Neural progenitor cell (in vitro differentiated cells): Measurements from ENCODE around the gene SHANK3. TPM values are rescaled to one million over a fixed set of nuclear protein-coding genes. Genes with fewer than 3 reads are reported as not detected.

Experiments used
- DNase-seq: peaks from one replicate; pipeline ENCODE4 v3.0.0-alpha.2; 2016; ENCODE audit warnings: low spot score
- H2AFZ ChIP-seq: fragments of 200-600 bp; sonication (generic); replicated peaks from 2 replicates; pipeline ENCODE4 v1.6.1; 2016; ENCODE audit warnings: antibody characterized with exemption
- H3F3A ChIP-seq: fragments of 200-600 bp; sonication (generic); 2 replicates; pipeline ENCODE4 v1.6.1; 2016; ENCODE audit warnings: antibody characterized with exemption, low read depth
- H3K27ac ChIP-seq: fragments of 200-600 bp; sonication (generic); 2 replicates; pipeline ENCODE4 v1.5.1; 2016; ENCODE audit warnings: mild to moderate bottlenecking
- H3K27me3 ChIP-seq: fragments of 200-600 bp; sonication (generic); 2 replicates; pipeline ENCODE4 v1.6.1; 2016; ENCODE audit warnings: mild to moderate bottlenecking, moderate library complexity
- H3K36me3 ChIP-seq: fragments of 200-600 bp; sonication (generic); 2 replicates; pipeline ENCODE4 v1.5.1; 2016
- H3K4me1 ChIP-seq: fragments of 200-600 bp; sonication (generic); 2 replicates; pipeline ENCODE4 v1.6.1; 2016; ENCODE audit warnings: mixed run types
- H3K4me2 ChIP-seq: fragments of 200-600 bp; sonication (generic); 2 replicates; pipeline ENCODE4 v1.6.1; 2016
- H3K4me3 ChIP-seq: fragments of 200-600 bp; sonication (generic); 2 replicates; pipeline ENCODE4 v1.5.1; 2016
- H3K79me2 ChIP-seq: fragments of 200-600 bp; sonication (generic); 2 replicates; pipeline ENCODE4 v1.6.1; 2016; ENCODE audit warnings: low read depth
- H3K9ac ChIP-seq: fragments of 200-600 bp; sonication (generic); 2 replicates; pipeline ENCODE4 v1.6.1; 2016
- H3K9me3 ChIP-seq: fragments of 200-600 bp; sonication (generic); 2 replicates; pipeline ENCODE4 v1.5.1; 2016; ENCODE audit warnings: low read depth
- H4K20me1 ChIP-seq: fragments of 200-600 bp; sonication (generic); 2 replicates; pipeline ENCODE4 v1.6.1; 2016; ENCODE audit warnings: low read depth
- H3K27ac Mint-ChIP-seq: 3 replicates; pipeline ENCODE4 v1.8.0; 2021; ENCODE audit warnings: mixed read lengths
- H3K27me3 Mint-ChIP-seq: 2 replicates; pipeline ENCODE4 v1.8.0; 2022; ENCODE audit warnings: low read depth, mild to moderate bottlenecking, inconsistent platforms, moderate library complexity, mixed read lengths; ENCODE audit not compliant: insufficient read depth
- H3K36me3 Mint-ChIP-seq: 3 replicates; pipeline ENCODE4 v1.8.0; 2021; ENCODE audit warnings: mixed read lengths
- H3K4me1 Mint-ChIP-seq: 3 replicates; pipeline ENCODE4 v1.8.0; 2021; ENCODE audit warnings: mixed read lengths
- H3K4me3 Mint-ChIP-seq: 3 replicates; pipeline ENCODE4 v1.8.0; 2021; ENCODE audit warnings: mild to moderate bottlenecking, moderate library complexity, mixed read lengths
- H3K9me3 Mint-ChIP-seq: 3 replicates; pipeline ENCODE4 v1.8.0; 2020; ENCODE audit warnings: mixed read lengths
- CTCF ChIP-seq: fragments of 200-600 bp; sonication (generic); IDR thresholded peaks from 2 replicates; pipeline ENCODE4 v1.5.1; 2017; ENCODE audit warnings: antibody characterized with exemption, mild to moderate bottlenecking
- EZH2 ChIP-seq: fragments of 200-600 bp; sonication (generic); IDR thresholded peaks from 2 replicates; pipeline ENCODE4 v1.6.1; 2017; ENCODE audit warnings: antibody characterized with exemption, mild to moderate bottlenecking, moderate library complexity
- EZH2phosphoT487 ChIP-seq: fragments of 200-600 bp; sonication (generic); IDR thresholded peaks from 2 replicates; pipeline ENCODE4 v1.6.1; 2017; ENCODE audit warnings: antibody characterized with exemption
- total RNA-seq: library from RNA; depleted of rRNA; stranded (reverse); fragments of >200 nt; gene quantifications from 2 replicates; pipeline ENCODE4 v1.2.3, GENCODE V29; 2015; ENCODE audit warnings: low replicate concordance

Gene SHANK3
- total RNA-seq, 1 donor from 2014 or later, result 0.65 TPM

DNA sequence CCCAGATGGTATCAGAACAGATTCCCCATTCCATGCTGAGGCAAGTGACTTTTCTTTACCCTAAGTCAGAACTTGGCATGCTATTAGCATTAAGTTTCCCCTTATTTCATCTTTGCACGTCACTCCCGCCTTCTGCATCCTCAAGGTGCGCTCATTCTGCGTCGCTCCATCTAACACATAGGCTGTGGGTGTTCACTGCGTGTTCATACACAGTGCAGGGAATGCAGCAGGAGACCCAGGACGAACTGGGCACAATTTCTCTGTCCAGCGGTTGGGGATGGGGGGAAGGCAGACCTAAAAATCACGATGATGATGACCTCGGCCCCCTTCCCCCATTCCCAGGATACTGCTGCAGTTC is 45.7 kb downstream of the SHANK3 start:
- H3K27ac Mint-ChIP-seq, result no peak overlapping the region
- no peaks in the 10 kb centered on the region for H3F3A ChIP-seq
- H3K4me3 ChIP-seq, result no peak overlapping the region
- H3K4me3 Mint-ChIP-seq, result no peak overlapping the region
- DNase-seq, result no peak
- no peak overlapping the region for H3K9ac ChIP-seq
- H3K9me3 Mint-ChIP-seq, result peaks cover 2% of the 10 kb centered on the region
- H3K79me2 ChIP-seq, result no peaks in the 10 kb centered on the region
- H3K4me1 ChIP-seq, result peaks cover 5% of the 10 kb centered on the region
- peaks cover 8% of the 10 kb centered on the region for H3K4me1 Mint-ChIP-seq
- TF ChIP-seq EZH2, result no peak
- no peak for TF ChIP-seq CTCF
- no peak for TF ChIP-seq EZH2phosphoT487
- no peak overlapping the region for H3K27ac ChIP-seq
- peaks cover 36% of the 10 kb centered on the region for H4K20me1 ChIP-seq
- H3K9me3 ChIP-seq, result no peaks in the 10 kb centered on the region
- H3K36me3 ChIP-seq, result no peaks in the 10 kb centered on the region
- H3K36me3 Mint-ChIP-seq, result peaks cover 32% of the 10 kb centered on the region
- H2AFZ ChIP-seq, result no peak overlapping the region
- H3K27me3 Mint-ChIP-seq, result peaks cover 21% of the 10 kb centered on the region
- peaks cover 57% of the 10 kb centered on the region for H3K27me3 ChIP-seq
- no peak overlapping the region for H3K4me2 ChIP-seq

DNA sequence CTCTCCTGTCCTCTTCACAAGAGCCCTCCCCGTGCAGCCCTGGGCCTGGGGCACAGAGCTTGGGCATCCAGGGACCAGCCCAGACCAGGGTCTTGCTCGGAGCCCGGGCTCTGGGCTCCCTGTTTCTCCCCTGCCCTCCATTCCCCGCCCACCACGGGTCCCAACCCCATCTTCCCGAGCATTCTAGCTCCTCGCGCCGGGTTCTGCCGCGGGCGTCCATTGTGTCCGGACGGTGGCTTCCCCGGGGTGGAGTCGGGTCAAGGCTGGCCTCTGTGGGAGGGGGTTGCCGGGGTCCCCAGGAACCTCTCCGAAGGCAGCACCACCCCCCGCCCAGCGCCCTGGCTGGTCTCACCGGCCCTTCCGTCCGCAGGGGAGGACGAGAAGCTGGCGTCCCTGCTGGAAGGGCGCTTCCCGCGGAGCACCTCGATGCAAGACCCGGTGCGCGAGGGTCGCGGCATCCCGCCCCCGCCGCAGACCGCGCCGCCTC is 47.2 kb downstream of the SHANK3 start:
- H3F3A ChIP-seq, result no peaks in the 10 kb centered on the region
- H3K27me3 Mint-ChIP-seq, result peaks cover 20% of the 10 kb centered on the region
- H2AFZ ChIP-seq, result peak overlapping the region; percentile 50
- no peaks in the 10 kb centered on the region for H3K36me3 ChIP-seq
- peaks cover 5% of the 10 kb centered on the region for H3K4me1 ChIP-seq
- DNase-seq, result peak; percentile 29
- TF ChIP-seq EZH2phosphoT487 (no peak), CTCF (no peak), EZH2 (no peak)
- H3K36me3 Mint-ChIP-seq, result peaks cover 38% of the 10 kb centered on the region
- H3K27ac ChIP-seq, result no peak overlapping the region
- H3K9me3 ChIP-seq, result no peaks in the 10 kb centered on the region
- H3K4me3 Mint-ChIP-seq, result peak overlapping the region; percentile 43
- H3K27me3 ChIP-seq, result peaks cover 57% of the 10 kb centered on the region
- H4K20me1 ChIP-seq, result peaks cover 47% of the 10 kb centered on the region
- H3K9me3 Mint-ChIP-seq, result peaks cover 2% of the 10 kb centered on the region
- H3K9ac ChIP-seq, result no peak overlapping the region
- no peaks in the 10 kb centered on the region for H3K79me2 ChIP-seq
- peak overlapping the region; percentile 89 for H3K4me2 ChIP-seq
- H3K27ac Mint-ChIP-seq, result no peak overlapping the region
- peak overlapping the region; percentile 49 for H3K4me3 ChIP-seq
- H3K4me1 Mint-ChIP-seq, result peaks cover 10% of the 10 kb centered on the region

DNA sequence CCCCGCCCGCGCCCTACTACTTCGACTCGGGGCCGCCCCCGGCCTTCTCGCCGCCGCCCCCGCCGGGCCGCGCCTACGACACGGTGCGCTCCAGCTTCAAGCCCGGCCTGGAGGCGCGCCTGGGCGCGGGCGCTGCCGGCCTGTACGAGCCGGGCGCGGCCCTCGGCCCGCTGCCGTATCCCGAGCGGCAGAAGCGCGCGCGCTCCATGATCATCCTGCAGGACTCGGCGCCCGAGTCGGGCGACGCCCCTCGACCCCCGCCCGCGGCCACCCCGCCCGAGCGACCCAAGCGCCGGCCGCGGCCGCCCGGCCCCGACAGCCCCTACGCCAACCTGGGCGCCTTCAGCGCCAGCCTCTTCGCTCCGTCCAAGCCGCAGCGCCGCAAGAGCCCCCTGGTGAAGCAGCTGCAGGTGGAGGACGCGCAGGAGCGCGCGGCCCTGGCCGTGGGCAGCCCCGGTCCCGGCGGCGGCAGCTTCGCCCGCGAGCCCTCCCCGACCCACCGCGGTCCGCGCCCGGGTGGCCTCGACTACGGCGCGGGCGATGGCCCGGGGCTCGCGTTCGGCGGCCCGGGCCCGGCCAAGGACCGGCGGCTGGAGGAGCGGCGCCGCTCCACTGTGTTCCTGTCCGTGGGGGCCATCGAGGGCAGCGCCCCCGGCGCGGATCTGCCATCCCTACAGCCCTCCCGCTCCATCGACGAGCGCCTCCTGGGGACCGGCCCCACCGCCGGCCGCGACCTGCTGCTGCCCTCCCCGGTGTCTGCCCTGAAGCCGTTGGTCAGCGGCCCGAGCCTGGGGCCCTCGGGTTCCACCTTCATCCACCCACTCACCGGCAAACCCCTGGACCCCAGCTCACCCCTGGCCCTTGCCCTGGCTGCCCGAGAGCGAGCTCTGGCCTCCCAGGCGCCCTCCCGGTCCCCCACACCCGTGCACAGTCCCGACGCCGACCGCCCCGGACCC is 48.0 kb downstream of the SHANK3 start:
- Histone ChIP-seq H3K27me3 (peaks cover 57% of the 10 kb centered on the region), H3K36me3 (no peaks in the 10 kb centered on the region), H3K27ac (no peak overlapping the region), H3K4me3 (peak overlapping the region; percentile 49), H3K9me3 (no peaks in the 10 kb centered on the region), H3K9ac (no peak overlapping the region), H3K79me2 (no peaks in the 10 kb centered on the region), H3K4me2 (peak overlapping the region; percentile 89), H2AFZ (peak overlapping the region; percentile 50), H3K4me1 (peaks cover 5% of the 10 kb centered on the region), H4K20me1 (peaks cover 51% of the 10 kb centered on the region), H3F3A (no peaks in the 10 kb centered on the region)
- TF ChIP-seq CTCF (peak; percentile 18), EZH2 (peak; percentile 76), EZH2phosphoT487 (peak; percentile 84)
- no peak overlapping the region for H3K4me3 Mint-ChIP-seq
- H3K9me3 Mint-ChIP-seq, result peaks cover 2% of the 10 kb centered on the region
- H3K27ac Mint-ChIP-seq, result no peak overlapping the region
- H3K36me3 Mint-ChIP-seq, result peaks cover 38% of the 10 kb centered on the region
- peaks cover 10% of the 10 kb centered on the region for H3K4me1 Mint-ChIP-seq
- DNase-seq, result peak; percentile 75
- peaks cover 20% of the 10 kb centered on the region for H3K27me3 Mint-ChIP-seq
